HL-60 (cell line): ENCODE data around the gene TIGD1.

Experiments
- GABPA ChIP-seq: IDR thresholded peaks from 2 replicates; pipeline ENCODE4 v1.6.1; 2012; ENCODE audit warnings: low read depth
- POLR2AphosphoS5 ChIP-seq: IDR thresholded peaks from 2 replicates; pipeline ENCODE4 v1.6.1; 2012; ENCODE audit warnings: low read depth
- SPI1 ChIP-seq: IDR thresholded peaks from 2 replicates; pipeline ENCODE4 v1.6.1; 2012; ENCODE audit warnings: low read depth, mild to moderate bottlenecking, borderline replicate concordance
- TF ChIP-seq, protein P1 (sequence below): IDR thresholded peaks from one replicate; pipeline ENCODE4 v1.5.1; 2011; ENCODE audit warnings: low read length, control low read depth, inconsistent platforms; ENCODE audit not compliant: insufficient read depth
- TF ChIP-seq, protein P2 (sequence below): IDR thresholded peaks from 2 replicates; pipeline ENCODE4 v1.6.1; 2012; ENCODE audit warnings: low read depth; ENCODE audit not compliant: insufficient replicate concordance

DNA sequence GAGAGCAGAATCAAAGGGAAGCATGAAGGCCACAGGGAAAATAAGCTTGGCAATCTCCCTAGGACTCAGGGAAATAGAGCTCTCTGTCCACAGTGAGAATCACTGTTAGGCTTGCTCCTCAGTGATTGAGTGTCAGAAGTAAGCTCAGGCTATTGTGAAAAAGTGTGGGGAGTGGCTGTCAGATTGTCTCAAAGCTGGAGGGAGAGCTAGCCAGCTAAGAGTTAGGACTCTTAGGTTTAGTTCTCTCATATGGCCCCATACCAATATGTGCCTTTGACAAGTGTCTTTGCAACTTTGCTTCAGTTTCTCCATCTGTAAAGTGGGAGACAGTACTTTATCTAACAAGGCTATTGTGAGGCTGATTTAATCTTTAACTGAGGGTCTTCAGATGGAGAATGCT is 17.4 kb upstream of the TIGD1 start:
- TF ChIP-seq POLR2AphosphoS5 = no peak
- TF ChIP-seq, protein P1, sequence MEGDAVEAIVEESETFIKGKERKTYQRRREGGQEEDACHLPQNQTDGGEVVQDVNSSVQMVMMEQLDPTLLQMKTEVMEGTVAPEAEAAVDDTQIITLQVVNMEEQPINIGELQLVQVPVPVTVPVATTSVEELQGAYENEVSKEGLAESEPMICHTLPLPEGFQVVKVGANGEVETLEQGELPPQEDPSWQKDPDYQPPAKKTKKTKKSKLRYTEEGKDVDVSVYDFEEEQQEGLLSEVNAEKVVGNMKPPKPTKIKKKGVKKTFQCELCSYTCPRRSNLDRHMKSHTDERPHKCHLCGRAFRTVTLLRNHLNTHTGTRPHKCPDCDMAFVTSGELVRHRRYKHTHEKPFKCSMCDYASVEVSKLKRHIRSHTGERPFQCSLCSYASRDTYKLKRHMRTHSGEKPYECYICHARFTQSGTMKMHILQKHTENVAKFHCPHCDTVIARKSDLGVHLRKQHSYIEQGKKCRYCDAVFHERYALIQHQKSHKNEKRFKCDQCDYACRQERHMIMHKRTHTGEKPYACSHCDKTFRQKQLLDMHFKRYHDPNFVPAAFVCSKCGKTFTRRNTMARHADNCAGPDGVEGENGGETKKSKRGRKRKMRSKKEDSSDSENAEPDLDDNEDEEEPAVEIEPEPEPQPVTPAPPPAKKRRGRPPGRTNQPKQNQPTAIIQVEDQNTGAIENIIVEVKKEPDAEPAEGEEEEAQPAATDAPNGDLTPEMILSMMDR = no peak
- no peak for TF ChIP-seq SPI1
- TF ChIP-seq, protein P2, sequence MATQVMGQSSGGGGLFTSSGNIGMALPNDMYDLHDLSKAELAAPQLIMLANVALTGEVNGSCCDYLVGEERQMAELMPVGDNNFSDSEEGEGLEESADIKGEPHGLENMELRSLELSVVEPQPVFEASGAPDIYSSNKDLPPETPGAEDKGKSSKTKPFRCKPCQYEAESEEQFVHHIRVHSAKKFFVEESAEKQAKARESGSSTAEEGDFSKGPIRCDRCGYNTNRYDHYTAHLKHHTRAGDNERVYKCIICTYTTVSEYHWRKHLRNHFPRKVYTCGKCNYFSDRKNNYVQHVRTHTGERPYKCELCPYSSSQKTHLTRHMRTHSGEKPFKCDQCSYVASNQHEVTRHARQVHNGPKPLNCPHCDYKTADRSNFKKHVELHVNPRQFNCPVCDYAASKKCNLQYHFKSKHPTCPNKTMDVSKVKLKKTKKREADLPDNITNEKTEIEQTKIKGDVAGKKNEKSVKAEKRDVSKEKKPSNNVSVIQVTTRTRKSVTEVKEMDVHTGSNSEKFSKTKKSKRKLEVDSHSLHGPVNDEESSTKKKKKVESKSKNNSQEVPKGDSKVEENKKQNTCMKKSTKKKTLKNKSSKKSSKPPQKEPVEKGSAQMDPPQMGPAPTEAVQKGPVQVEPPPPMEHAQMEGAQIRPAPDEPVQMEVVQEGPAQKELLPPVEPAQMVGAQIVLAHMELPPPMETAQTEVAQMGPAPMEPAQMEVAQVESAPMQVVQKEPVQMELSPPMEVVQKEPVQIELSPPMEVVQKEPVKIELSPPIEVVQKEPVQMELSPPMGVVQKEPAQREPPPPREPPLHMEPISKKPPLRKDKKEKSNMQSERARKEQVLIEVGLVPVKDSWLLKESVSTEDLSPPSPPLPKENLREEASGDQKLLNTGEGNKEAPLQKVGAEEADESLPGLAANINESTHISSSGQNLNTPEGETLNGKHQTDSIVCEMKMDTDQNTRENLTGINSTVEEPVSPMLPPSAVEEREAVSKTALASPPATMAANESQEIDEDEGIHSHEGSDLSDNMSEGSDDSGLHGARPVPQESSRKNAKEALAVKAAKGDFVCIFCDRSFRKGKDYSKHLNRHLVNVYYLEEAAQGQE = no peak
- TF ChIP-seq GABPA = no peak
